Activated CD4-positive, alpha-beta T cell treated with anti-CD3 and anti-CD28 coated beads, Interleukin-2, amount 10 ng/mL, durations not matched to agents 7 days and 5 days (primary cell): ENCODE measurements around the gene TDRD3. TPM values are rescaled to one million over a fixed set of nuclear protein-coding genes. Genes with fewer than 3 reads are reported as not detected.

ENCODE experiments used
- CTCF ChIA-PET: fragments of 350-600 bp; sonication (Branson Sonifier 250); formaldehyde crosslinking; loops from one replicate; lab custom pipeline; 2021; ENCODE audit warnings: antibody characterized with exemption; lab: Charles Lee
- POLR2A ChIA-PET: fragments of 350-600 bp; sonication (Branson Sonifier 250); formaldehyde crosslinking; loops from one replicate; lab custom pipeline; 2021; ENCODE audit warnings: antibody characterized with exemption; lab: Charles Lee
- DNase-seq: peaks from one replicate; pipeline ENCODE4 v3.0.0-alpha.2; 2020
- H3K27ac Mint-ChIP-seq: one replicate; pipeline ENCODE4 v1.8.0; 2021; ENCODE audit warnings: mild to moderate bottlenecking, moderate library complexity, mixed read lengths
- H3K27me3 Mint-ChIP-seq: one replicate; pipeline ENCODE4 v1.8.0; 2021; ENCODE audit warnings: mixed read lengths
- H3K36me3 Mint-ChIP-seq: one replicate; pipeline ENCODE4 v1.8.0; 2021; ENCODE audit warnings: low read depth, mixed read lengths
- H3K4me1 Mint-ChIP-seq: one replicate; pipeline ENCODE4 v1.8.0; 2021; ENCODE audit warnings: mixed read lengths
- H3K4me3 Mint-ChIP-seq: one replicate; pipeline ENCODE4 v1.8.0; 2021; ENCODE audit warnings: mild to moderate bottlenecking, moderate library complexity, mixed read lengths
- H3K9me3 Mint-ChIP-seq: one replicate; pipeline ENCODE4 v1.8.0; 2021; ENCODE audit warnings: mixed read lengths
- total RNA-seq, 2 experiments: library from RNA; stranded (reverse); gene quantifications; one replicate each; pipeline ENCODE4 v1.2.3, GENCODE V29; 2021

TDRD3 gene
- total RNA-seq, result 10 to 100 TPM; 22.5 to 25.3 TPM

GRCh38 chr13:60396783-60397703, at the start of gene TDRD3:
Gene TDRD3 (plus strand): TSS chr13:60397220. CDS start chr13:60397365, 145 bp downstream.
- H3K9me3 Mint-ChIP-seq, result no peaks in the 10 kb centered on the region
- CTCF ChIA-PET, result interaction anchor here (1.0 to 1.4 kb wide), 3 partner anchors 10 to 34 kb away, joined by 3 to 4 read pairs (median 4); no protein-coding TSS in a partner anchor

GRCh38 chr13:60347690-60348089, 49.3 kb upstream of the TDRD3 start:
- H3K27ac Mint-ChIP-seq, result no peak overlapping the region
- H3K36me3 Mint-ChIP-seq, result no peaks in the 10 kb centered on the region
- H3K4me1 Mint-ChIP-seq, result no peaks in the 10 kb centered on the region
- H3K4me3 Mint-ChIP-seq, result no peak overlapping the region
- no peaks in the 10 kb centered on the region for H3K9me3 Mint-ChIP-seq
- DNase-seq, result no peak
- ChIA-PET CTCF (no interaction called here), POLR2A (no interaction called here)
- H3K27me3 Mint-ChIP-seq, result peaks cover 14% of the 10 kb centered on the region

More at GRCh38 chr13:60396783-60397703, at the start of gene TDRD3:
- Mint-ChIP-seq H3K4me3 (peak within 1 kb of the TSS; percentile 93), H3K36me3 (no peaks in the 10 kb centered on the region), H3K4me1 (peaks cover 39% of the 10 kb centered on the region), H3K27me3 (no peaks in the 10 kb centered on the region), H3K27ac (peak within 1 kb of the TSS; percentile 96)
- peak; percentile 82 for DNase-seq
- POLR2A ChIA-PET, result interaction anchor here (0.7 kb wide), 1 partner anchor 968 kb away, joined by 3 read pairs; no protein-coding TSS in a partner anchor

GRCh38 chr13:60348097-60348496, 48.9 kb upstream of the TDRD3 start:
- CTCF ChIA-PET, result no interaction called here
- Mint-ChIP-seq H3K27ac (no peak overlapping the region), H3K36me3 (no peaks in the 10 kb centered on the region), H3K27me3 (peaks cover 15% of the 10 kb centered on the region), H3K9me3 (no peaks in the 10 kb centered on the region), H3K4me1 (no peaks in the 10 kb centered on the region), H3K4me3 (no peak overlapping the region)
- no peak for DNase-seq
- POLR2A ChIA-PET, result no interaction called here

- peaks cover 11% of the 10 kb centered on the region for H3K27me3 Mint-ChIP-seq
- ChIA-PET CTCF (no interaction called here), POLR2A (no interaction called here)
- H3K27ac Mint-ChIP-seq, result no peak overlapping the region
- DNase-seq, result no peak
- no peaks in the 10 kb centered on the region for H3K9me3 Mint-ChIP-seq
- no peaks in the 10 kb centered on the region for H3K4me1 Mint-ChIP-seq
- H3K4me3 Mint-ChIP-seq, result no peak overlapping the region
- no peaks in the 10 kb centered on the region for H3K36me3 Mint-ChIP-seq
Observed at GRCh38 chr13:60351326-60351725, 45.7 kb upstream of the TDRD3 start.

GRCh38 chr13:60351855-60352615, 45.0 kb upstream of the TDRD3 start:
- Mint-ChIP-seq H3K4me3 (no peak overlapping the region), H3K27ac (no peak overlapping the region), H3K36me3 (no peaks in the 10 kb centered on the region), H3K4me1 (no peaks in the 10 kb centered on the region), H3K27me3 (peaks cover 11% of the 10 kb centered on the region), H3K9me3 (no peaks in the 10 kb centered on the region)
- POLR2A ChIA-PET, result no interaction called here
- DNase-seq, result no peak
- CTCF ChIA-PET, result no interaction called here

- CTCF ChIA-PET, result no interaction called here
- no peak for DNase-seq
- no peak overlapping the region for H3K27ac Mint-ChIP-seq
- no peaks in the 10 kb centered on the region for H3K4me1 Mint-ChIP-seq
- H3K36me3 Mint-ChIP-seq, result no peaks in the 10 kb centered on the region
- H3K4me3 Mint-ChIP-seq, result no peak overlapping the region
- peaks cover 11% of the 10 kb centered on the region for H3K27me3 Mint-ChIP-seq
- no peaks in the 10 kb centered on the region for H3K9me3 Mint-ChIP-seq
- POLR2A ChIA-PET, result no interaction called here
Observed at GRCh38 chr13:60352644-60353043, 44.4 kb upstream of the TDRD3 start.

GRCh38 chr13:60355056-60355455, 42.0 kb upstream of the TDRD3 start:
- peaks cover 4% of the 10 kb centered on the region for H3K27me3 Mint-ChIP-seq
- DNase-seq, result no peak
- no peak overlapping the region for H3K27ac Mint-ChIP-seq
- CTCF ChIA-PET, result no interaction called here
- no peaks in the 10 kb centered on the region for H3K9me3 Mint-ChIP-seq
- no peaks in the 10 kb centered on the region for H3K4me1 Mint-ChIP-seq
- H3K36me3 Mint-ChIP-seq, result no peaks in the 10 kb centered on the region
- no peak overlapping the region for H3K4me3 Mint-ChIP-seq
- POLR2A ChIA-PET, result no interaction called here

- Mint-ChIP-seq H3K4me1 (no peaks in the 10 kb centered on the region), H3K36me3 (no peaks in the 10 kb centered on the region), H3K4me3 (no peak overlapping the region), H3K9me3 (no peaks in the 10 kb centered on the region), H3K27ac (no peak overlapping the region), H3K27me3 (peaks cover 7% of the 10 kb centered on the region)
- ChIA-PET POLR2A (no interaction called here), CTCF (no interaction called here)
- DNase-seq, result no peak
Observed at GRCh38 chr13:60356970-60357369, 40.0 kb upstream of the TDRD3 start.

GRCh38 chr13:60358453-60358852, 38.6 kb upstream of the TDRD3 start:
- Mint-ChIP-seq H3K9me3 (no peaks in the 10 kb centered on the region), H3K36me3 (no peaks in the 10 kb centered on the region), H3K4me1 (no peaks in the 10 kb centered on the region), H3K27me3 (peaks cover 10% of the 10 kb centered on the region), H3K27ac (no peak overlapping the region), H3K4me3 (no peak overlapping the region)
- no peak for DNase-seq
- ChIA-PET CTCF (no interaction called here), POLR2A (no interaction called here)

GRCh38 chr13:60363288-60363687, 33.7 kb upstream of the TDRD3 start:
- Mint-ChIP-seq H3K27me3 (peaks cover 16% of the 10 kb centered on the region), H3K36me3 (no peaks in the 10 kb centered on the region), H3K4me1 (no peaks in the 10 kb centered on the region), H3K27ac (no peak overlapping the region), H3K9me3 (no peaks in the 10 kb centered on the region), H3K4me3 (no peak overlapping the region)
- ChIA-PET CTCF (no interaction called here), POLR2A (no interaction called here)
- DNase-seq, result no peak

- no peaks in the 10 kb centered on the region for H3K4me1 Mint-ChIP-seq
- ChIA-PET POLR2A (no interaction called here), CTCF (interaction anchor here (0.6 to 1.2 kb wide), 3 partner anchors 9 to 22 kb away, joined by 3 to 6 read pairs (median 3); no protein-coding TSS in a partner anchor)
- no peak overlapping the region for H3K27ac Mint-ChIP-seq
- no peaks in the 10 kb centered on the region for H3K9me3 Mint-ChIP-seq
- DNase-seq, result no peak
- no peaks in the 10 kb centered on the region for H3K36me3 Mint-ChIP-seq
- peaks cover 4% of the 10 kb centered on the region for H3K27me3 Mint-ChIP-seq
- H3K4me3 Mint-ChIP-seq, result no peak overlapping the region
Observed at GRCh38 chr13:60369242-60369641, 27.8 kb upstream of the TDRD3 start.

- Mint-ChIP-seq H3K9me3 (no peaks in the 10 kb centered on the region), H3K27ac (no peak overlapping the region), H3K4me3 (no peak overlapping the region), H3K4me1 (no peaks in the 10 kb centered on the region), H3K27me3 (peaks cover 4% of the 10 kb centered on the region), H3K36me3 (no peaks in the 10 kb centered on the region)
- DNase-seq, result no peak
- ChIA-PET CTCF (interaction anchor here (0.6 kb wide), 1 partner anchor 20 kb away, joined by 3 read pairs; no protein-coding TSS in a partner anchor), POLR2A (no interaction called here)
Observed at GRCh38 chr13:60370343-60370742, 26.7 kb upstream of the TDRD3 start.

GRCh38 chr13:60372141-60372540, 24.9 kb upstream of the TDRD3 start:
- Mint-ChIP-seq H3K36me3 (no peaks in the 10 kb centered on the region), H3K9me3 (no peaks in the 10 kb centered on the region), H3K27me3 (peaks cover 2% of the 10 kb centered on the region), H3K4me3 (no peak overlapping the region), H3K27ac (no peak overlapping the region), H3K4me1 (no peaks in the 10 kb centered on the region)
- no peak for DNase-seq
- CTCF ChIA-PET, result no interaction called here
- POLR2A ChIA-PET, result no interaction called here
